GM18861 (cell line): ENCODE results near the gene BCAR1.
"Not testable (repeated sequence)": the region's sequence is repeated elsewhere in the genome, so short reads cannot be mapped to it uniquely, and the experiment has no call there.

Source experiments
- ATAC-seq: cut with Tn5 transposase; IDR thresholded peaks from one replicate; pipeline ENCODE4 v1.9.1; 2021; ENCODE audit not compliant: unreplicated experiment

The BCAR1 gene

DNA sequence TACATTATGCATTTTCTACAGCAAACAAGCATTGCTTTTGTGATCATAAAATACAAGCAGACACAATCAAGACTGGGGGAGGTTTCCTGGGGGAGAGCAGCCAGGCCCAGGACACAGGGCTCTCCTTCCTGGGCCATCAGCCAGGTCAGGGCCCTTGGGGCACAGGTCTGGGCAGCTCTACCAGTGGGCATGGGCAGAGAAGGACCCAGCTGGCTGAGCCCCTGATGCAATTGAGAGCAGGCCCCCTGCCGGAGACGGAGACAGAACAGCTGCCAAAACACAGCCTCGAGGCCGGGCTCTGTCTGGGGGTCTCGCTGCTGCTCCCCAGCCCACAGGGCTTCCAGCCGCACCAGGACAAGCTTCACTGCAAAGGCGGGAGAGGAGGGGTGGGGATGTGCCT lies 10.8 kb downstream of the BCAR1 start:
- not testable (repeated sequence) for ATAC-seq

GRCh38 chr16:75239542-75240122 lies 11.8 kb downstream of the BCAR1 start:
- no peak for ATAC-seq

- ATAC-seq = no peak
Measured at GRCh38 chr16:75238853-75239541, 12.4 kb downstream of the BCAR1 start.

GRCh38 chr16:75238132-75238852 lies 13.1 kb downstream of the BCAR1 start:
- ATAC-seq = no peak

- ATAC-seq = no peak
Measured at GRCh38 chr16:75237398-75238131, 13.9 kb downstream of the BCAR1 start.

DNA sequence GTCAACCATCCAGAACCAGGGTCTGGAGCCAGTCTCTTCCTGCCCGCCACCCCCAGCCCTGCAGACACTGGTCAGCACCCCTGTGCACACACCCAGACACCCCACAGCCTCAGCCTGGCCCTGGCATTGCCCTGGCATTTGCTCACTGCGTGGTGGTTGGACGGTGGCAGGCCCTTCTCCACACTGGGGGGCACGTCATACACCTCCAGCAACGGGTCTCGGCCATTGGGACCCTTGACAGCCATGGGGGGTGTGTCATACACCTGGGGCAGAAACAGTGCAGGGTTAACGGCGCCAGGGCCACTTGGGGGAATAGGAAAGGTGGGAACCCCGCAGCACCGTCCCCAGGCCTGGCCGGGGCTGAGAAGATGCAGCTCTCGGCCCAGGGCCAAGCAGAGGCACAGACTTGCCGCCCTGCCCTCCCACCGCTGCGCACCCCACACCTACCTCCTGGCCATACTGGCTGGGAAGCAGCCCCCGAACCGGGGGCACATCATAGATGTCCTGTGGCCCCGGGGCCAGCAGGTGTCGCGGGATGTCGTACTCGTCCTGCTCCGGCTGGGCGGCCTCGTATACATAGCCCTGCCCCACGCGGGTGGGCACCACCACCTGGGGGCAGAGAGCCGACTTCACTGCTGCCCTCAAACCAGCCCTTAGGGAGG lies 14.6 kb downstream of the BCAR1 start:
- ATAC-seq = no peak

GRCh38 chr16:75236232-75236631 lies 15.2 kb downstream of the BCAR1 start:
- no peak for ATAC-seq

GRCh38 chr16:75235721-75236193 lies 15.7 kb downstream of the BCAR1 start:
- ATAC-seq = no peak

- no peak for ATAC-seq
Measured at GRCh38 chr16:75234856-75235696, 16.3 kb downstream of the BCAR1 start.

- no peak for ATAC-seq
Measured at GRCh38 chr16:75233611-75233938, 17.8 kb downstream of the BCAR1 start.

- no peak for ATAC-seq
Measured at GRCh38 chr16:75231570-75231969, 19.9 kb downstream of the BCAR1 start.

DNA sequence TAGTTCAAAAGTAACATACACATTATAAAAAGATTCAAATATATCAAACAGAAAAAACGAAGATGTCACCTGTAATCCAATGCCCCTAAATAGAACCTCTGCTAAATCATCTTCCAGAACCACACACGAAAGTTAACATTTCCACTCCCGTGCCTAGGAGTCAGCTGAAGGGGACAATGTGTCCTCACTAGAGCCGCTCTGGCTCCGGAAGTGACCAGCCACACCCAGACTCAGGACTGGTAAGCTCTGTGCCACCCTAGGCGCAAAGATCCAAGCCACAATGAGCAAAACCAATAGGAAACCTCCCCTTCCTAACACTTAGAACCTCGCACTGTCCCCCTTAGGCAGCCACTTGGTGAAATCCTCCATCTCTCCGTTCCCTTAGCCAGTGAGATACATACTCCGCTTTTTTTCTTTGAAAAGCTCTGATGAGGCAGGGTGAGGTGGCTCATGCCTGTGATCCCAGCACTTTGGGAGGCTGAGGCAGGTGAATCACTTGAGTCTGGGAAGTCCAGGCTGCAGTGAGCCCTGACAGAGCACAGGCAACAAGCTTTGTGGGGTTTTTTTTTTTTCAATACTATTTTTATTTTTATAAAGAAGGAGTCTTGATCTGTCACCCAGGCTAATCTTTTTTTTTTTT lies 20.8 kb downstream of the BCAR1 start:
- no peak for ATAC-seq

DNA sequence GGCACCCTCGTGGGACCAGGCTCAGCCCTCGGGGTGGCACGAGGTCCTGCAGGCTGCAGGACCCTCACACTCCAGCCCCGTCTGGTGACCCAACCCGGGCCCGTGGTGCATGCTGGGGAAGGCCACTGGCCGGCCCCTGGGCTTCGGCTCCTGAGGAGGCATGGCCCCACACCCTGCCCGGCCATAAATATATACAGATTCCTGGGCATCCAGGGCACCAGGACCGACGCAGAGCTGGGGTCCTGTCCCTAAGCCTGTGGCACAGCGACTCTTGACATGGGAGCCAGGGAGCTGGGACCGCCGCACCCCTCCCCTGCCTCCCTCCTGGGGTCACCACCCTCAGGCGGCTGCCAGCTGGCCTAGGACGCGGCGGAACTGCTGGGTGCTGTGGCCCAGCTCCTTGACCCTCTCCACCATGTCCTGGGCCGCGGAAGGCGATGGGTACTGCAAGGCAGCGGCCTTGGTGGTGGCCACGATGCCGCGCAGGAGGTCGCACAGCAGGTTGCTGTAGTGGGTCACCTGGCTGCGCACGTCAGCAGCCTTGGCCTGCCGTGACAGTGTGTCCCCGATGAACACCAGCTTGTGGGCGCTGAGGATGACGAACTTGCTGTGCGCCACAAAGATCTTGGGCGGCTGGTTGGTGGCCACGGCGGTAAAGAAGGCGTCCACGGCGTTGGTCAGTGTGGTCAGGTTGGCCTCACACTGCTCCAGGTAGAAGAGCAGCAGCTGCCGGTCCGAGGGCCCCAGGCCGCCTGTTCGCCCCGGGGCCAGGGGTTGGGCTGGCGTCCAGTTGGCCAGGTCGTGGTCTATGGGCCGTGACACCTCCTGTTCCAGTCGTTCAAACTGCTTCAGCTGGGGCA lies 22.0 kb downstream of the BCAR1 start:
- ATAC-seq = no peak

GRCh38 chr16:75228143-75228976 lies 23.1 kb downstream of the BCAR1 start:
- no peak for ATAC-seq

DNA sequence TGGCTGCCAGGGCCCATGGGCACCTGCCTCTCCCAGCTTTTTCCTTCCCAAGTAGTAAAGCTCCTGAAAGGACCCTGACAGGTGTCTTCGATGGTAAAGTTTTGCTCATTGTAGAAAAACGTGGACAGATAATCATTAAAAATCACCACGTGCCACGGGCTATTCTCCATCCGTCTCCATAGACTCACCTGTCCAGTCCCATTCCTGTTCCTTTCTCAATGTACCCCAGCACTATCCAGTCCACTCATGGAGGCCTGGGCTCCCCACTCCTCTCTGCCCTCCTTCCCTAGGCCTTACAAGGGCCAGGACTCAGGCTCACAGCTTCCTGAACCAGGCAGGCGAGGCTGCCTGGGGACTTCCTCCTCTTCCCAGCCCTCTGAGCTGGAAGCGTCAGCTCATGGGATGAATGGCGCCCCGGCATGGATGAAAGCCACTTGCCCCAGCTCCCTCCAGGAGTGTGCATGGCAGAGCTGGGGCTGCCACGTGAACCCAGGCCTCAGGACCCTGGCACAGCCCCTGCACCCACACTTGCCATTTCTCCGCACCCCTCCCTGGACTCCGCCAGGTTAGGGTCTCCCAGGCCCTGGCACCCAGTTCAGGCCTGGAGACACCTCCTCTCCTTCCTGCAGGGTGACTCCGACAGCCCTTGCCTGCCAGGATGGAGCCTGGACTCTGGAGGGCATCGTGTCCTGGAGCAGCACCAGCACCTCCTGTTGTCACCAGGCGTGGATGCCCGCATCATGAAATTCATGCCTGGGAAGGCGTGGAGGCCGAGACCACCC lies 23.9 kb downstream of the BCAR1 start:
- no peak for ATAC-seq

DNA sequence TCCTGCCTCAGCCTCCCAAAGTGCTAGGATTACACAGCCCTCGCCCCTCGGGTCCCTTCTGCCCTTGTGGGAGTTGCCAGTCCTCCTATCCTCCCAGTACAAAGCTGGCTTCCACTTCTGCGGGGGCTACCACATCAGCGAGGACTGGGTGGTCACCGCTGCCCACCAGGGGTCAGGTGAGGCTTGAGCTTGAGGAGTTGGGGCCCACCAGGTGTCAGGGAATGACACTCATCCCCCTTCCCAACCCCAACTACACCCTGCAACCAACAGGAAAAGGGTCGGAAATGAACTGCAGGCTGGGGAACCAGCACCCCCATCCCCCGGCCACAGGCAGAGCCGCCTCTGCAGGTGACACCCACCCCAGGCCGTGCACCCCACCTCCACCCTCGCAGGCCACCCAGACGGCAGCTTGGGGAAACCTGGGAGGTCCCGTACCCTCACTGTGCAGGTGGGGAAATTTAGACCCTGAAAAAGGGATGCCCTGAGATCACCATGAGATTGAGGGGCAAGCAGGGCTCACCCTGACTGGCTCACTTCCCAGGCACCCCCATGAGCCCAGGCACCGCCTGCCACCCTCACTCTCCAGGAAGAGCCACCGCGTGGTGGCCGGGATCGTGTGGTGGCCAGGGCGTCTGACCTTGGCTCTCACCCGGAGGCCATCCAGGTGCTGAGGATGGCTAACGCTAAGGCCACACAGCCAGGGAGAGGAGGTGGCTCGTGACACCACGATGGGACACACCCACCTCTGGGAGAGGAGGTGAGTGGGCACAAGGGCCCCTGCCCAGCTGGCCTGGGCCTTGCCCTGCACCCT lies 24.7 kb downstream of the BCAR1 start:
- ATAC-seq = no peak
